ENCODE data around the gene ZNF557.

The ZNF557 gene

GRCh38 chr19:7126132-7126531 lies 56.6 kb downstream of the ZNF557 start:
- DNase-seq (ENCODE audit: low read depth) = no peak

GRCh38 chr19:7130043-7130442 lies 60.5 kb downstream of the ZNF557 start:
- DNase-seq (ENCODE audit: low read depth) = no peak

- no peak for DNase-seq (ENCODE audit: low read depth)
Observed at GRCh38 chr19:7132054-7132453, 62.6 kb downstream of the ZNF557 start.

GRCh38 chr19:7137120-7137519 lies 67.6 kb downstream of the ZNF557 start:
- DNase-seq (ENCODE audit: low read depth) = no peak
